ENCODE measurements around the gene PSMD13.

DNA sequence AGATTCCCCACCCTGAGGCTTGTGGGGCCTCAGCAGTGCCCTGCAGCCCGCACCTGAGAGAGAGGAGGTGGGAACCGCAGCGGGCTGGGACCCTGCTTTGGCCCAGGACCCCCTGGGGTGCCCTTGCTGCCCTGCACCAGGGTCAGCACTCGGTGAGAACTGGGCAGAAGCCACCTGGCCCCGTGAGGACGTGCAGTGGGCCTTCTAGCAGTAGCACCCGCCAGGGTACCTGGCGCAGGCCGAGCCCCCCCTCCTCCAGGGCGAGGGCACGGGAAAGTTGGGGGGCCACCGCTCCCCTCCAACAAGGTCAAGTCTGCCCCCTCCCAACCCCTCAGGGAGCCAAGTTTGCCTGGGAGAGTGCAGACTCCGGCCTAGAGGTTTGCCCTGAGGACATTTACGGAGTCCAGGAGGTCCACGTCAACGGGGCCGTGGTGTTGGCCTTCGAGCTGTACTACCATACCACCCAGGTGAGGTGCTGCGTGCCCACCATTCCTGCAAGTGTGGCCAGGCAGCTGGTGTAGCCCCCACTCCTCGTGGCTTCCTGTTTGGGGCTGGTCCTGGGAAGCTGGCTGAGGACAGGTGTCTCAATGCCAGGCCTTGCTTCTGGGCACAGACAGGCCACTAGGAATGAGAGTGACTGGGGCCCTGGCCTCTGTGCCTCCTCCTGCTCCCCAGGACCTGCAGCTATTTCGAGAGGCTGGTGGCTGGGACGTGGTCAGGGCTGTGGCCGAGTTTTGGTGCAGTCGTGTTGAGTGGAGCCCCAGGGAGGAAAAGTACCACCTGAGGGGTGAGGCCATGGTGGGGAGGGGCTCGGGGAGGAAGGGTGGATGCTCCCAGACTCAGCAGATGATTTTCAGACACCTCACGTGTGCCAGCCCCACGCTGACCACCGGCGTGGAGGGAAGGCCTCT, 55.7 kb downstream of the PSMD13 start:
- TF ChIP-seq, protein P1, sequence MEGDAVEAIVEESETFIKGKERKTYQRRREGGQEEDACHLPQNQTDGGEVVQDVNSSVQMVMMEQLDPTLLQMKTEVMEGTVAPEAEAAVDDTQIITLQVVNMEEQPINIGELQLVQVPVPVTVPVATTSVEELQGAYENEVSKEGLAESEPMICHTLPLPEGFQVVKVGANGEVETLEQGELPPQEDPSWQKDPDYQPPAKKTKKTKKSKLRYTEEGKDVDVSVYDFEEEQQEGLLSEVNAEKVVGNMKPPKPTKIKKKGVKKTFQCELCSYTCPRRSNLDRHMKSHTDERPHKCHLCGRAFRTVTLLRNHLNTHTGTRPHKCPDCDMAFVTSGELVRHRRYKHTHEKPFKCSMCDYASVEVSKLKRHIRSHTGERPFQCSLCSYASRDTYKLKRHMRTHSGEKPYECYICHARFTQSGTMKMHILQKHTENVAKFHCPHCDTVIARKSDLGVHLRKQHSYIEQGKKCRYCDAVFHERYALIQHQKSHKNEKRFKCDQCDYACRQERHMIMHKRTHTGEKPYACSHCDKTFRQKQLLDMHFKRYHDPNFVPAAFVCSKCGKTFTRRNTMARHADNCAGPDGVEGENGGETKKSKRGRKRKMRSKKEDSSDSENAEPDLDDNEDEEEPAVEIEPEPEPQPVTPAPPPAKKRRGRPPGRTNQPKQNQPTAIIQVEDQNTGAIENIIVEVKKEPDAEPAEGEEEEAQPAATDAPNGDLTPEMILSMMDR (conservative IDR thresholded peaks at IDR 0.05): no peak
- no peak for TF ChIP-seq ZFX (IDR thresholded peaks at IDR 0.05)

Data from C4-2B (cell line).